ENCODE results near the gene S100A4.

GRCh38 chr1:153563483-153563901 is 17.9 kb upstream of the S100A4 start:
- TF ChIP-seq ZNF384 (IDR thresholded peaks at IDR 0.05) (no peak), NFRKB (IDR thresholded peaks at IDR 0.05) (no peak), ARNT (IDR thresholded peaks at IDR 0.05) (no peak), SP1 (IDR thresholded peaks at IDR 0.05) (no peak), FOXK2 (IDR thresholded peaks at IDR 0.05) (no peak), FOXM1 (IDR thresholded peaks at IDR 0.05; ENCODE audit: borderline replicate concordance) (no peak), SUZ12 (IDR thresholded peaks at IDR 0.05) (no peak), ELF4 (IDR thresholded peaks at IDR 0.05) (no peak)

Data from HEK293T (cell line).